H9 (cell line): Measurements from ENCODE around the gene PTGER2. TPM values are rescaled to one million over a fixed set of nuclear protein-coding genes. Genes with fewer than 3 reads are reported as not detected.

ENCODE experiments used
- DNase-seq: peaks from one replicate; pipeline ENCODE4 v3.0.0-alpha.2; 2017
- H2AFZ ChIP-seq: one replicate; pipeline ENCODE4 v1.6.1; 2013; ENCODE audit warnings: mild to moderate bottlenecking, low read length, control low read depth, moderate library complexity
- H2AK5ac ChIP-seq: 2 replicates; pipeline ENCODE4 v1.6.1; 2013; ENCODE audit warnings: low read length, control low read depth, mixed read lengths; ENCODE audit not compliant: insufficient read length
- H2BK120ac ChIP-seq: one replicate; pipeline ENCODE4 v1.6.1; 2013; ENCODE audit warnings: low read depth, mild to moderate bottlenecking, low read length, control low read depth, inconsistent platforms; ENCODE audit not compliant: poor library complexity, severe bottlenecking
- H2BK12ac ChIP-seq: 2 replicates; pipeline ENCODE4 v1.6.1; 2013; ENCODE audit warnings: low read length, control low read depth, mixed read lengths, low read depth; ENCODE audit not compliant: insufficient read length
- H2BK15ac ChIP-seq: 2 replicates; pipeline ENCODE4 v1.6.1; 2013; ENCODE audit warnings: low read depth, low read length, control low read depth
- H2BK20ac ChIP-seq: one replicate; pipeline ENCODE4 v1.6.1; 2013; ENCODE audit warnings: low read depth, mild to moderate bottlenecking, low read length, control low read depth, inconsistent platforms; ENCODE audit not compliant: poor library complexity, severe bottlenecking
- H2BK5ac ChIP-seq: 2 replicates; pipeline ENCODE4 v1.6.1; 2013; ENCODE audit warnings: low read length, control low read depth, mixed read lengths; ENCODE audit not compliant: insufficient read length
- H3K14ac ChIP-seq: 2 replicates; pipeline ENCODE4 v1.6.1; 2013; ENCODE audit warnings: low read length, control low read depth; ENCODE audit not compliant: insufficient read depth
- H3K18ac ChIP-seq: 2 replicates; pipeline ENCODE4 v1.6.1; 2013; ENCODE audit warnings: low read depth, mild to moderate bottlenecking, mixed read lengths, low read length, control low read depth; ENCODE audit not compliant: insufficient read length
- H3K23ac ChIP-seq: 2 replicates; pipeline ENCODE4 v1.6.1; 2013; ENCODE audit warnings: low read length, control low read depth, mixed read lengths, low read depth; ENCODE audit not compliant: insufficient read length
- H3K23me2 ChIP-seq: 2 replicates; pipeline ENCODE4 v1.6.1; 2013; ENCODE audit warnings: low read depth, mild to moderate bottlenecking, mixed read lengths, low read length, control low read depth; ENCODE audit not compliant: insufficient read length, poor library complexity, severe bottlenecking
- H3K27ac ChIP-seq: 2 replicates; pipeline ENCODE4 v1.5.1; 2013; ENCODE audit warnings: low read length, control low read depth, mixed read lengths, low read depth; ENCODE audit not compliant: insufficient read length
- H3K27me3 ChIP-seq: 2 replicates; pipeline ENCODE4 v1.6.1; 2013; ENCODE audit warnings: low read length, control low read depth, inconsistent platforms; ENCODE audit not compliant: insufficient read depth
- H3K4ac ChIP-seq: 2 replicates; pipeline ENCODE4 v1.6.1; 2013; ENCODE audit warnings: low read depth, mild to moderate bottlenecking, control low read depth, inconsistent platforms, low read length, moderate library complexity
- H3K4me1 ChIP-seq: 2 replicates; pipeline ENCODE4 v1.6.1; 2013; ENCODE audit warnings: low read length, control low read depth, inconsistent platforms; ENCODE audit not compliant: insufficient read depth
- H3K4me2 ChIP-seq: 2 replicates; pipeline ENCODE4 v1.6.1; 2013; ENCODE audit warnings: low read length, control low read depth, mixed read lengths; ENCODE audit not compliant: insufficient read length, insufficient read depth
- H3K56ac ChIP-seq: 2 replicates; pipeline ENCODE4 v1.6.1; 2013; ENCODE audit warnings: low read depth, mild to moderate bottlenecking, mixed read lengths, low read length, control low read depth; ENCODE audit not compliant: insufficient read length
- H3K79me1 ChIP-seq: 2 replicates; pipeline ENCODE4 v1.6.1; 2013; ENCODE audit warnings: low read depth, mild to moderate bottlenecking, moderate library complexity, low read length, control low read depth, inconsistent platforms; ENCODE audit not compliant: insufficient read depth, poor library complexity, severe bottlenecking
- H3K79me2 ChIP-seq: 2 replicates; pipeline ENCODE4 v1.6.1; 2013; ENCODE audit warnings: low read length, control low read depth, inconsistent platforms; ENCODE audit not compliant: insufficient read depth
- H3K9ac ChIP-seq: 2 replicates; pipeline ENCODE4 v1.6.1; 2013; ENCODE audit warnings: low read length, control low read depth, mixed read lengths; ENCODE audit not compliant: insufficient read length; ENCODE audit errors: extremely low read depth
- H3K9me3 ChIP-seq: one replicate; pipeline ENCODE4 v1.6.1; 2013; ENCODE audit warnings: low read depth, low read length, inconsistent platforms; ENCODE audit not compliant: control insufficient read depth
- H3T11ph ChIP-seq: one replicate; pipeline ENCODE4 v1.6.1; 2013; ENCODE audit warnings: mild to moderate bottlenecking, low read length, control low read depth, inconsistent platforms
- H4K20me1 ChIP-seq: one replicate; pipeline ENCODE4 v1.6.1; 2013; ENCODE audit not compliant: control insufficient read depth, insufficient read length, insufficient read depth
- H4K5ac ChIP-seq: 2 replicates; pipeline ENCODE4 v1.6.1; 2013; ENCODE audit warnings: low read depth, mild to moderate bottlenecking, mixed read lengths, low read length, control low read depth; ENCODE audit not compliant: insufficient read length
- H4K8ac ChIP-seq: replicated peaks from 2 replicates; pipeline ENCODE4 v1.6.1; 2013; ENCODE audit warnings: low read length, control low read depth, mixed read lengths, low read depth; ENCODE audit not compliant: insufficient read length
- H4K91ac ChIP-seq: 2 replicates; pipeline ENCODE4 v1.6.1; 2013; ENCODE audit warnings: low read depth, mild to moderate bottlenecking, moderate library complexity, mixed read lengths, low read length, control low read depth; ENCODE audit not compliant: insufficient read length
- H3K27ac Mint-ChIP-seq, 3 experiments: 2 replicates in 2 of 3; 3 replicates in 1 of 3; pipeline ENCODE4 v1.8.0; 2020 to 2021; ENCODE audit warnings: mixed read lengths in 3 of 3, mild to moderate bottlenecking in 1 of 3, moderate library complexity in 1 of 3
- H3K27me3 Mint-ChIP-seq: 2 replicates; pipeline ENCODE4 v1.8.0; 2021; ENCODE audit warnings: low read depth, mild to moderate bottlenecking, moderate library complexity, mixed read lengths
- H3K36me3 Mint-ChIP-seq, 3 experiments: 2 replicates in 2 of 3; 3 replicates in 1 of 3; pipeline ENCODE4 v1.8.0; 2020 to 2021; ENCODE audit warnings: low read depth in 3 of 3, mixed read lengths in 3 of 3; ENCODE audit not compliant: insufficient read depth in 1 of 3
- H3K4me1 Mint-ChIP-seq, 2 experiments: 2 replicates each; pipeline ENCODE4 v1.8.0; 2020; ENCODE audit warnings: mixed read lengths in 2 of 2
- H3K4me3 Mint-ChIP-seq, 2 experiments: 2 replicates in 1 of 2; 3 replicates in 1 of 2; pipeline ENCODE4 v1.8.0; 2020 to 2021; ENCODE audit warnings: mild to moderate bottlenecking in 2 of 2, mixed read lengths in 2 of 2, moderate library complexity in 1 of 2
- H3K9me3 Mint-ChIP-seq, 2 experiments: 2 replicates in 1 of 2; 3 replicates in 1 of 2; pipeline ENCODE4 v1.8.0; 2020; ENCODE audit warnings: mild to moderate bottlenecking in 2 of 2, mixed read lengths in 2 of 2, moderate library complexity in 1 of 2
- WGBS: extraction: QIAGEN DNeasy Blood & Tissue Kit; methylation state at CpG from one replicate; pipeline ENCODE4 v1.1.7; 2013; ENCODE audit warnings: missing lambda C conversion rate, low lambda C conversion rate, mixed read lengths; ENCODE audit not compliant: insufficient read length; ENCODE audit errors: extremely low coverage; 5-methylcytosine and 5-hydroxymethylcytosine counted together
- total RNA-seq: library from RNA; stranded (reverse); gene quantifications from 2 replicates; pipeline ENCODE4 v1.2.1, GENCODE V29; 2021
- TF ChIP-seq, protein P1 (sequence below): fragments of 200-600 bp; sonication (generic); conservative IDR thresholded peaks from 3 replicates; pipeline ENCODE4 v1.8.0; 2021; ENCODE audit warnings: antibody characterized with exemption, mild to moderate bottlenecking

The PTGER2 gene
- total RNA-seq, 1 experiment from 2014 or later, result 1.0 TPM

DNA sequence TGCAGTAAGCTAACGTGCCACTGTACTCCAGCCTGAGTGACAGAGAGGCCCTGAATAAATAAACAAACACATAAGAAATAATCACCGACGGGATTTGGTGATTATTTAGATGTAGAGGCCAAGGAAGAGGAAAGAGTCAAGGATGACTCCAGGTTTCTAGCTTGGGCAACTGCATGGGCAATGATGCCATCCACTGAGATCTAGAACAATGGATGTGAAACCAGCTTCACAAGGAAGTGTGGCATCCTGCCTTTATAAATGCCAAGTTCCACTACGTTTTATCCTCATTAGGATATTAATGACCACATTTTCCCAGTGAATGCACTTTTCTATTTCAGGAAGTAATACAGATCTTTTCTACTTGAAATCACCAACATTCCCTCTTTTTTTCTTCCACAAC, 10.9 kb upstream of the PTGER2 start:
- no peak overlapping the region for H3K27ac Mint-ChIP-seq
- Histone ChIP-seq H2AFZ (no peak overlapping the region), H2BK120ac (no peak overlapping the region), H3K4me1 (no peaks in the 10 kb centered on the region), H2AK5ac (no peak overlapping the region), H3K27ac (no peak overlapping the region), H3K18ac (no peak overlapping the region), H2BK12ac (no peak overlapping the region), H3K79me2 (no peaks in the 10 kb centered on the region), H3K4me2 (no peak overlapping the region), H2BK5ac (no peak overlapping the region), H3T11ph (no peak overlapping the region), H2BK15ac (no peak overlapping the region), H4K5ac (no peak overlapping the region), H4K8ac (no peak overlapping the region), H3K14ac (no peak overlapping the region), H3K9ac (no peak overlapping the region), H3K4ac (no peak overlapping the region), H4K20me1 (no peaks in the 10 kb centered on the region), H4K91ac (no peak overlapping the region), H3K79me1 (no peaks in the 10 kb centered on the region), H2BK20ac (no peak overlapping the region), H3K23ac (no peak overlapping the region), H3K23me2 (no peaks in the 10 kb centered on the region), H3K56ac (no peak overlapping the region), H3K9me3 (no peaks in the 10 kb centered on the region), H3K27me3 (no peaks in the 10 kb centered on the region)
- peaks cover 3% of the 10 kb centered on the region; the same call in 1 of the 2 replicates for H3K27me3 Mint-ChIP-seq
- no peaks in the 10 kb centered on the region for H3K9me3 Mint-ChIP-seq
- TF ChIP-seq, protein P1, sequence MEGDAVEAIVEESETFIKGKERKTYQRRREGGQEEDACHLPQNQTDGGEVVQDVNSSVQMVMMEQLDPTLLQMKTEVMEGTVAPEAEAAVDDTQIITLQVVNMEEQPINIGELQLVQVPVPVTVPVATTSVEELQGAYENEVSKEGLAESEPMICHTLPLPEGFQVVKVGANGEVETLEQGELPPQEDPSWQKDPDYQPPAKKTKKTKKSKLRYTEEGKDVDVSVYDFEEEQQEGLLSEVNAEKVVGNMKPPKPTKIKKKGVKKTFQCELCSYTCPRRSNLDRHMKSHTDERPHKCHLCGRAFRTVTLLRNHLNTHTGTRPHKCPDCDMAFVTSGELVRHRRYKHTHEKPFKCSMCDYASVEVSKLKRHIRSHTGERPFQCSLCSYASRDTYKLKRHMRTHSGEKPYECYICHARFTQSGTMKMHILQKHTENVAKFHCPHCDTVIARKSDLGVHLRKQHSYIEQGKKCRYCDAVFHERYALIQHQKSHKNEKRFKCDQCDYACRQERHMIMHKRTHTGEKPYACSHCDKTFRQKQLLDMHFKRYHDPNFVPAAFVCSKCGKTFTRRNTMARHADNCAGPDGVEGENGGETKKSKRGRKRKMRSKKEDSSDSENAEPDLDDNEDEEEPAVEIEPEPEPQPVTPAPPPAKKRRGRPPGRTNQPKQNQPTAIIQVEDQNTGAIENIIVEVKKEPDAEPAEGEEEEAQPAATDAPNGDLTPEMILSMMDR, result no peak
- WGBS, result no CpG with 5 or more reads among the region's 4 CpGs
- peaks cover 8 to 10% of the 10 kb centered on the region in 2 experiments for H3K4me1 Mint-ChIP-seq
- H3K4me3 Mint-ChIP-seq, result no peak overlapping the region
- no peaks in the 10 kb centered on the region for H3K36me3 Mint-ChIP-seq
- no peak for DNase-seq
